BJ (cell line): ENCODE measurements around the gene LCN6. TPM values are rescaled to one million over a fixed set of nuclear protein-coding genes. Genes with fewer than 3 reads are reported as not detected.

Source experiments
- CTCF ChIA-PET: fragments of 350-600 bp; formaldehyde crosslinking; extraction: SDS; loops from one replicate; lab custom pipeline; 2021; ENCODE audit warnings: antibody characterized with exemption, inconsistent platforms; lab: Yijun Ruan, JAX
- POLR2A ChIA-PET: fragments of 300-600 bp; sonication (Branson Sonifier 250); formaldehyde crosslinking; extraction: SDS; loops from one replicate; lab custom pipeline; 2021; ENCODE audit warnings: antibody characterized with exemption; lab: Charles Lee
- DNase-seq: peaks from one replicate; pipeline ENCODE4 v3.0.0-alpha.2; 2011; ENCODE audit warnings: low read depth
- H3K27me3 ChIP-seq: 2 replicates; pipeline ENCODE4 v1.6.0; 2011; ENCODE audit warnings: low read length; ENCODE audit not compliant: control insufficient read depth, insufficient read depth
- H3K36me3 ChIP-seq: 2 replicates; pipeline ENCODE4 v1.5.1; 2011; ENCODE audit warnings: low read length; ENCODE audit not compliant: control insufficient read depth, insufficient read depth
- H3K4me3 ChIP-seq: 2 replicates; pipeline ENCODE4 v1.5.1; 2011; ENCODE audit warnings: low read depth, mild to moderate bottlenecking, control low read depth, low read length
- polyA plus RNA-seq: library from polyadenylated mRNA; depleted of rRNA; stranded (reverse); fragments of >200 nt; gene quantifications from 2 replicates; pipeline ENCODE4 v1.2.3, GENCODE V29; 2011
- TF ChIP-seq, protein P1 (sequence below): IDR thresholded peaks from 2 replicates; pipeline ENCODE4 v1.5.1; 2011; ENCODE audit warnings: low read depth, mild to moderate bottlenecking, control low read depth, inconsistent platforms, low read length, moderate library complexity; ENCODE audit not compliant: insufficient read depth

The LCN6 gene
- polyA plus RNA-seq, 1 experiment: not detected

DNA sequence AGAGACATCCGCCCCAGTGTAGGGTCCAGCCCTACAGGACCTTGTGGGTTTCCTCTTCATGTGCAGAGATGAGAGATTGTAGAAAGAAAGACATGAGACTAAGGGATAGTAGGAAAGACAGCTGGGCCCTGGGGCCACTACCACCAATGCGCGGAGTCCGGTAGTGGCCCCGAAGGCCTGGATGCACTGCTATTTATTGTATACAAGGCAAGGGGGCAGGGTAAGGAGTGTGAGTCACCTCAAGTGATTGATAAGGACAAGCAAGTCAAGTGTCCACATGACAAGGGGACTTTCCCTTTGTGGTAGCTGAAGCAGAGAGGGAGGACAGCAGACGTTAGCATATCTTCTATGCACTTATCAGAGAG is 36.7 kb upstream of the LCN6 start:
- Histone ChIP-seq H3K36me3 (no peaks in the 10 kb centered on the region), H3K4me3 (no peak overlapping the region), H3K27me3 (no peaks in the 10 kb centered on the region)
- POLR2A ChIA-PET: no interaction called here
- no peak for DNase-seq
- TF ChIP-seq, protein P1, sequence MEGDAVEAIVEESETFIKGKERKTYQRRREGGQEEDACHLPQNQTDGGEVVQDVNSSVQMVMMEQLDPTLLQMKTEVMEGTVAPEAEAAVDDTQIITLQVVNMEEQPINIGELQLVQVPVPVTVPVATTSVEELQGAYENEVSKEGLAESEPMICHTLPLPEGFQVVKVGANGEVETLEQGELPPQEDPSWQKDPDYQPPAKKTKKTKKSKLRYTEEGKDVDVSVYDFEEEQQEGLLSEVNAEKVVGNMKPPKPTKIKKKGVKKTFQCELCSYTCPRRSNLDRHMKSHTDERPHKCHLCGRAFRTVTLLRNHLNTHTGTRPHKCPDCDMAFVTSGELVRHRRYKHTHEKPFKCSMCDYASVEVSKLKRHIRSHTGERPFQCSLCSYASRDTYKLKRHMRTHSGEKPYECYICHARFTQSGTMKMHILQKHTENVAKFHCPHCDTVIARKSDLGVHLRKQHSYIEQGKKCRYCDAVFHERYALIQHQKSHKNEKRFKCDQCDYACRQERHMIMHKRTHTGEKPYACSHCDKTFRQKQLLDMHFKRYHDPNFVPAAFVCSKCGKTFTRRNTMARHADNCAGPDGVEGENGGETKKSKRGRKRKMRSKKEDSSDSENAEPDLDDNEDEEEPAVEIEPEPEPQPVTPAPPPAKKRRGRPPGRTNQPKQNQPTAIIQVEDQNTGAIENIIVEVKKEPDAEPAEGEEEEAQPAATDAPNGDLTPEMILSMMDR: no peak
- CTCF ChIA-PET: interaction anchor here (1.2 to 6.8 kb wide), 3 partner anchors 57 to 283 kb away, joined by 3 to 52 read pairs (median 7); partner anchors contain the start of gene AJM1

DNA sequence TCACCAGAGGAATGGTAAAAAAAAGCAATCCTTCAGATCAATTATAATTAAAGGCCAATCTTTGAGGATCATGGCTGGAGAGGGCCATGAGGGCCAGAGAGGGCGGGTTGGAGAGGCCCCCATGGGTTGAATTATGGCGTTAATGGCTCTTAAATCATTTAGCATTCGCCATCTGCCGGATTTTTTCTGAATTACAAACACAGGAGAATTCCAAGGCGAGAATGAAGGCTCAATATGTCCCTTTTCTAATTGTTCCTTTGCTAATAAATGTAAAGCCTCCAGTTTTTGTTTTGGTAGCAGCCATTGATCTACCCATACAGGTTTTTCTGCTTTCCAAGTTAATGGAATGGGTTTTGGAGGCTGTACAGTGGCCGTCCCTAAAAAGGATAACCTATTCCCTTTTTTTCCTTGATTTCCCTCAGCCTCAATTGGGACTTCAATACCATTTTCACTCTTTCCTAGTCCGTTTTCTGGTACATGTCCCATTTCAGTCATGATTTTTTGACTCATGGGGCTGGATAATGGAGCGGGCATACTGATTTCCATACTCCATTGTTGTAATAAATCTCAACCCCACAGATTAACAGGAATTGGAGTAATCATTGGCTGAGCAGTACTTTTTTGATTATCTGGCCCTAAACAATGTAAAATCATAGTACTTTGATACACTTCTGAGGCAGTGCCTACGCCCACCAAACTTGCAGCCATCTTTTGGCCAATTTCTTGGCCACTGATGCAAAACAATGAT is 36.1 kb upstream of the LCN6 start:
- H3K36me3 ChIP-seq: no peaks in the 10 kb centered on the region
- TF ChIP-seq, protein P1: peak; percentile 22
- no peak for DNase-seq
- CTCF ChIA-PET: interaction anchor here (6.8 kb wide), 1 partner anchor 252 kb away, joined by 52 read pairs; no protein-coding TSS in a partner anchor
- H3K4me3 ChIP-seq: no peak overlapping the region
- no peaks in the 10 kb centered on the region for H3K27me3 ChIP-seq
- POLR2A ChIA-PET: no interaction called here

DNA sequence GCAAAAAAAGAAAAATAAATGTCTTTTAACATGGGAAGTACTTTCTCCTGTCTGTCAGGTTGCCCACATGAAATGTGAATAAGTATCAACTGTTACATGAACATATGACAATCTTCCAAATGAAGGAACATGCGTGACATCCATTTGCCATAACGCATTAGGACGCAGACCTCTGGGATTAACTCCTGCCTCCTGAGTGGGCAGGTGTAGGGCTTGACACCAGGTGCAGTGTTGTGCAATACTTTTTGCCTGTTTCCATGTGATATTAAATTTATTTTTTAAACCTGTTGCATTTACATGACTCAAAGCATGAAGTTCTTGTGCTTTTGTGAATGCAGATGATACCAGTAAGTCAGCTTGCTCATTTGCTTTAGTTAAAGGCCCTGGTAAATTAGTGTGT is 34.1 kb upstream of the LCN6 start:
- TF ChIP-seq, protein P1: no peak
- ChIA-PET POLR2A (no interaction called here), CTCF (interaction anchor here (0.7 to 6.8 kb wide), 4 partner anchors 13 to 406 kb away, joined by 3 to 52 read pairs (median 4); partner anchors contain the start of genes ANAPC2 and SSNA1)
- Histone ChIP-seq H3K36me3 (no peaks in the 10 kb centered on the region), H3K27me3 (peaks cover 9% of the 10 kb centered on the region), H3K4me3 (no peak overlapping the region)
- no peak for DNase-seq

DNA sequence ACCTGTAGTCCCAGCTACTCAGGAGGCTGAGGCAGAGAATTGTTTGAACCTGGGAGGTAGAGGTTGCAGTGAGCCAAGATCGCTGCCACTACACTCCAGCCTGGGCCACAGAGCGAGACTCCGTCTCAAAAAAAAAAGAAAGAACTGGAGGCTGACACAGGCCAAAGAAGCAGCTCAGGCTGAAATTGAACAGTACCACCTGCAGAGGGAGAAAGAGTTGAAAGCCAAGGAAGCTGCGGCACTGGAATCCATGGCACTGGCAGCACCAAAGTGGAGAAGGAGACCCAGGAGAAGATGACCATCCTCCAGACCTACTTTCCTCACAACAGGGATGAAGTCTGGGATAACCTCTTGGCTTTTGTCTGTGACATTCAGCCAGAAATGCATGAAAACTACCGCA is 31.5 kb upstream of the LCN6 start:
- ChIA-PET POLR2A (no interaction called here), CTCF (interaction anchor here (0.6 to 4.2 kb wide), 7 partner anchors 8 to 250 kb away, joined by 3 to 24 read pairs (median 4); partner anchors contain the start of gene TMEM141)
- H3K36me3 ChIP-seq: no peaks in the 10 kb centered on the region
- no peak overlapping the region for H3K4me3 ChIP-seq
- no peak for DNase-seq
- TF ChIP-seq, protein P1: 0 out of 2 replicates have a peak, but pooled peaks have one; percentile 8
- peaks cover 11% of the 10 kb centered on the region for H3K27me3 ChIP-seq

DNA sequence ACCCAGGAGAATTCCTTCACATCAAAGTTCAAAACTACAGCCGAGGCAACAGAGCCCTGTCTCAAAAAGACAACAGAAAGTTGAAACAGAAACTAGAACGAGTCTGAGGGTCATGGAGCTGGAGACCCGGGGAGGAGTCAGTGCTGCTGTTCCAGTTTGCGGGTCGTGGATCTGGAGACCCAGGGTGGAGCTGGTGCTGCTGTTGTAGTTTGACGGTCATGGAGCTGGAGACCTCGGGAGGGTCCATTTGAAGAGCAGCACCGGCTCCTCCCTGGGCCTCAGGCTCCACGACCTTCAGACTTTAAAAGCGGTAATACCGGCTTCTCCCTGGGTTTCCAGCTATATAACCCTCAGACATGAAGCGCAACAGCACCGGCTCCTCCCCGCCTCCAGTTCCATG is 29.0 kb upstream of the LCN6 start:
- Histone ChIP-seq H3K36me3 (no peaks in the 10 kb centered on the region), H3K27me3 (peaks cover 11% of the 10 kb centered on the region), H3K4me3 (no peak overlapping the region)
- TF ChIP-seq, protein P1: no peak
- DNase-seq: no peak
- POLR2A ChIA-PET: no interaction called here
- CTCF ChIA-PET: interaction anchor here (0.7 to 4.2 kb wide), 6 partner anchors 8 to 258 kb away, joined by 3 to 24 read pairs (median 8); partner anchors contain the start of gene LCN8
